Inferior parietal cortex (tissue), 1 donor: ENCODE measurements around the gene HIP1R.

ENCODE experiments used
- DNase-seq: peaks from one replicate; pipeline ENCODE4 v3.0.0-alpha.2; 2016; ENCODE audit errors: extremely low spot score

HIP1R gene

GRCh38 chr12:122860040-122860853 is 25.0 kb downstream of the HIP1R start:
- peak; percentile 88 for DNase-seq

GRCh38 chr12:122860854-122861586 is 25.8 kb downstream of the HIP1R start:
- DNase-seq: no peak

DNA sequence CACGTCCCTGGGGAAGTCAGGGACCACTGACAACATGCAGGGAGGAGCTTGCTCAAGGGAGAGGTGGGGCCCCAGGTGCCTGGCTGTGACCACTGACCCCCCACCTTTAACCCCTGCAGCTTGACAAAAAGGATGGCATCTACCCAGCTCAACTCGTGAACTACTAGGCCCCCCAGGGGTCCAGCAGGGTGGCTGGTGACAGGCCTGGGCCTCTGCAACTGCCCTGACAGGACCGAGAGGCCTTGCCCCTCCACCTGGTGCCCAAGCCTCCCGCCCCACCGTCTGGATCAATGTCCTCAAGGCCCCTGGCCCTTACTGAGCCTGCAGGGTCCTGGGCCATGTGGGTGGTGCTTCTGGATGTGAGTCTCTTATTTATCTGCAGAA is 26.3 kb downstream of the HIP1R start:
- DNase-seq: no peak

DNA sequence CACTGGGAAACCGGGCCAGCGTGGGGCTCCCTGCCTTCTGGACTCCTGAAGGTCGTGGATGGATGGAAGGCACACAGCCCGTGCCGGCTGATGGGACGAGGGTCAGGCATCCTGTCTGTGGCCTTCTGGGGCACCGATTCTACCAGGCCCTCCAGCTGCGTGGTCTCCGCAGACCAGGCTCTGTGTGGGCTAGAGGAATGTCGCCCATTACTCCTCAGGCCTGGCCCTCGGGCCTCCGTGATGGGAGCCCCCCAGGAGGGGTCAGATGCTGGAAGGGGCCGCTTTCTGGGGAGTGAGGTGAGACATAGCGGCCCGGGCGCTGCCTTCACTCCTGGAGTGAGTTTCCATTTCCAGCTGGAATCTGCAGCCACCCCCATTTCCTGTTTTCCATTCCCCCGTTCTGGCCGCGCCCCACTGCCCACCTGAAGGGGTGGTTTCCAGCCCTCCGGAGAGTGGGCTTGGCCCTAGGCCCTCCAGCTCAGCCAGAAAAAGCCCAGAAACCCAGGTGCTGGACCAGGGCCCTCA is 26.9 kb downstream of the HIP1R start:
- no peak for DNase-seq

- no peak for DNase-seq
These were observed 27.8 kb downstream of the HIP1R start for GRCh38 chr12:122862872-122863701.

DNA sequence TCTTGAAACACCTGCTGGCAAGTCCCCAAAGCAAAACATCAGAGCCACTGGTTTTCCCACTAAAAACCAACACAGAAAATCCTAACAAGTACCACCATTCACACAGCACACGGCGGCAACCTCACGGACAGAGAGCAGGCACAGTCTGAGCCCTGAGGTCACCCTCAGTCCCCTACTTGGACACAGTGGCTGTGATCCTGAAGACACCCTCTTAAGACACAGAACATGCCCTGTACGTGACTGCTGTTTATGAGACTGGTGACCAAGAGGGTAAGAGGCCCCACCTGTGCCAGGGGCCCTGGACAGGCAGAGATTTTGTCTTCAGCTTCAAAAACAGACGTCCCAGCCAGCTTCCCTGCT is 29.6 kb downstream of the HIP1R start:
- DNase-seq: no peak

- no peak for DNase-seq
These were observed 30.3 kb downstream of the HIP1R start for GRCh38 chr12:122865268-122866231.

DNA sequence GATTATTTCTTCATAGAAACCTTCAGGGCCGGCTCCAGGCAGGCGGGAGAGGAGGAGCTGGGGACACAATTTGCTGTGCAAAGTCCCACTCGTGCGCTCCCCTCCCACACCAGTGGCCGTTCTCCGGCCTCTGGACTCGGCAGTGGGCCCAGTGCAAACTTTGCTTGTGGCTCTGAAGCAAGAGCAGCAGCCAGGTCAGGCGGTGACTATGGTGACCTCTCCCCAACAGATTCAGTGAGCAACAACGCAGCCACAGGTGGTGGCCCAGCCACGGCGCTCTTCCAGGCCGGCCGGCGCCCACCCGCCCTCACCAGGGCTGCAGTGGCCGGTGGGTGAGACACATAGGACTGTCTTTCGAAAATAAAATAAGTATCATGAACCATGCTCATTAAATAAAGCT is 31.1 kb downstream of the HIP1R start:
- no peak for DNase-seq

DNA sequence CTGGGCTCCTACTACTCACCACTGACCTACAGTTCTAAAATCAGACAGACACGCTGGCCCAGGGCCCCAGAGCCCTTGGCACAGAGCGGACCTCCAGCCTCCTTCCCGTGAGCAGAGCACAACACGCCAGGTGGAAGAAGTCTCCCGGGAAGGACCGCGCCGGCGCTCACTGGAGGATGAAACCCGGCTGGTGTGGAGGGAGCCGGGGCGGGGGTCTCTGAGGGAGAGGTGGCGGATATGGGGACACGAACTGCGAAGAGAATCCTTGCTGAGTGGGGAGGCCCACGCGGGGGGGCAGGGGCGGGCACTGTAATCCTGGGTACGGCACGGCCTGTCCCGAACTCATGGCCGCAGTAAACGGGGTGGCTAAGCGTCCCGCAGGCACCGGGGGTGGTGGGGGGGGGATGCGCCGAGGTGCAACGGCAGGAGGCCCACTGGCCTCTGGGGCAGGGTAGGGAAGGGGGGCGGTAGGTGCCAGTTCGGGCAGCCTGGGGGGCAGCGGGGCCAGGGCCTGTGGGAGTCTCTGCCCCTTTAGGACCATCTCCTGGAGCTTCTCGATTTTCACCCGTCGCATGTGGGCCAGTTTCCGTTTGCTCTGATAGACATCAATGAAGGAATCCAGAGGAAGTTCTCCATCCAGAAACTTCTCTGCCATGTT is 31.8 kb downstream of the HIP1R start:
- DNase-seq: no peak

DNA sequence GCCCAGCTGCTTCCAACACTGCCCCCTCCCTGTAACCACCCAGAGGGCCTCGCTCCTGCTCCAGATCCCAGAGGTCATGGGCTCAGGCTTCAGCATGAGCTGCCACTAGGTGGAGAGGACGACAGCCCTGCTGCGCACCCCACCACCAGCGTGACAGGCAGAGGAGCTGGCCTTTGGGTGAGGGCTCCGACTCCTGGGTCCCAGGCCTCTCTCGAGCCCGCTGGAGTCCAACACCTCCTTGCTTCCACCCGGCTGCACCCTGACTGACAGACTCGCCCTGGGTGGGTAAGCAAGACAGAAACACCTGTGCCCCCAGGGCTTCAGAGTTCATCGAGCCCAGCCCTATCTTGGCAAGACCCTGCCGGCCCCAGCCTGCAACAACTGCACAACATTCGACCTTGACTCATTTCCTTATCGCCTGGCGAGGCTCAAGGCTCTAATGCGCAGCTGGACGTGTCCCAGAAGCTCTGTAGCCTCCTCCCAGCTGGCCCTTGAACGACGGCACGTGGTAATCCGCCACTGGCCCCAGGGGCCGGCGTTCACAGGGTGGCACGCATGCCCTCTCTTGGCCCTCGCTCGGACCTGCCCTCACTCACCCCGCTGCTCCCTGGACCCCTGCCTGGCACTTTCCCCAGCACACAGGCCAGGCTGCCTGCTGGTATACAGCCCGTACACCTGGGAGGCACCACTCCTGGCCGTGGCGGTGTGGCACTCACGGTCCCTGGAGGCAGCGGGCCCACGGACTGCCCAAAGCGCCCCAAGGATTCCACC is 32.6 kb downstream of the HIP1R start:
- no peak for DNase-seq

- no peak for DNase-seq
These were observed 33.4 kb downstream of the HIP1R start for GRCh38 chr12:122868471-122869177.

DNA sequence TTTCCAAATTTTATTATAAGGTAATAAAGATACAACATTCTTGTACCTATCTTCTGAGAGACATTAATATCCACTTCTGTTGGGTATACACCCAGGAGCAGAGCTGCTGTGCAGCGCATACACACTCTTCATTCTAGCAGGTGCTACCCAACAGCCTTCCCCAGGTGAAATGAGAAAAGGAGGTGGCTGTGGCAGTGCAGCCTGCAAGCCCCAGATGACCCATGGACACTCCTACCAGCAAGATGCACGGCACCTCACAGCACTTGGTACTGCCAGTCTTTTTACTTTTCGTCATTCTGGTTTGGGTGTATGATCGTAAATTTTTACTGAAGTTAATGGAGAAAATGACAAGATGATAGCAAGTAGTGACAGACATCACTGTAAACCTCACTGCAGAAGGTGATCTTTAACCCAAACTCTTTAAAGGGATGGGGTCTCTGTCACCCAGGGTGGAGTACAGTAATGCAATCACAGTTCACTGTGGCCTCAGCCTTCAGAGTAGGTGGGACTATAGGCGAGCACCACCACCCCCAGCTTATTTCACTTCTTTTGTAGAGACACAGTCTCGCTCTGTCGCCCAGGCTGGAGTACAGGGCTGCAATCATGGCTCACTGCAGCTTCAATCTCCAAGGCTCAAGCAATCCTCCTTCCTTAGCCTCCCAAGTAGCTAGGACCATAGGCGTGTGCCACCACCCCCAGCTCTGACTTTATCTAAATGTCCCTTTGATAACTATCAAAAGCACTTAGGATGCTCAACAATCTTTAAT is 34.1 kb downstream of the HIP1R start:
- DNase-seq: no peak

GRCh38 chr12:122870163-122870842 is 35.0 kb downstream of the HIP1R start:
- DNase-seq: no peak

GRCh38 chr12:122870867-122871664 is 35.8 kb downstream of the HIP1R start:
- DNase-seq: no peak

- peak; percentile 55 for DNase-seq
These were observed 36.9 kb downstream of the HIP1R start for GRCh38 chr12:122871851-122872780.
